GM13977 (cell line): ENCODE results near the gene PARD3.

Source experiments
- DNase-seq: peaks from one replicate; pipeline ENCODE4 v3.0.0; 2012; ENCODE audit warnings: low spot score
- CTCF ChIP-seq: IDR thresholded peaks from 2 replicates; pipeline ENCODE4 v1.5.1; 2012; ENCODE audit warnings: mild to moderate bottlenecking, control low read depth; ENCODE audit not compliant: insufficient read depth; ENCODE audit errors: extremely low read depth, missing control alignments
- in situ Hi-C: fragments of 300-500 bp; cut with MboI; formaldehyde crosslinking; loops from one replicate; pipeline ENCODE4 v1.12.0; 2022; ENCODE audit warnings: low sequenced_read_pairs, low pct_unique_long_range_greater_than_20kb, mixed read lengths, inconsistent platforms; ENCODE audit not compliant: unreplicated experiment

Gene PARD3

DNA sequence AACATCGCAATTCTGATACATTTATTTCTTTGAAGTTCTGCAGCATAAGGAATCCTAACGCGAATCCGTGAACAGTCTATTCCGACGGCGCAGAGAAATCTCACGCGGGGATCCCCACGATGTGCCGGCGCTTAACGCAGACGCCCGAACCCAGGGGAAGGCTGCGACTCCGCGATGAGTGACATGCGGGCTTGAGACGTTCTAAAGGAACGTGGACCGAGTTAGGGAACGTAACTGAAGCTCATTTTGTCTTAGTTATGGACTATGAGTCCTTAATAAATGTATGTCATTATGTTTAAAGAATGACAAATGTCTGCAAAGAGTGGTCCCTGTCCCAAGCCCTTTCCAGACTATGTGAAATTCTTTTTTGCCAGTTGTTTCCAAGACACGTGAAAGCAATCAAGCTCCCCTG lies 995 bp upstream of the PARD3 start:
- DNase-seq = no peak
- no peak for TF ChIP-seq CTCF
- in situ Hi-C loops = no loop called here

- no peak for TF ChIP-seq CTCF
- DNase-seq = no peak
- in situ Hi-C loops = no loop called here
Observed at GRCh38 chr10:34814913-34815184, 247 bp downstream of the PARD3 start.

GRCh38 chr10:34814223-34814912 lies 728 bp downstream of the PARD3 start:
- peak; percentile 77 for DNase-seq
- in situ Hi-C loops = no loop called here
- no peak for TF ChIP-seq CTCF

DNA sequence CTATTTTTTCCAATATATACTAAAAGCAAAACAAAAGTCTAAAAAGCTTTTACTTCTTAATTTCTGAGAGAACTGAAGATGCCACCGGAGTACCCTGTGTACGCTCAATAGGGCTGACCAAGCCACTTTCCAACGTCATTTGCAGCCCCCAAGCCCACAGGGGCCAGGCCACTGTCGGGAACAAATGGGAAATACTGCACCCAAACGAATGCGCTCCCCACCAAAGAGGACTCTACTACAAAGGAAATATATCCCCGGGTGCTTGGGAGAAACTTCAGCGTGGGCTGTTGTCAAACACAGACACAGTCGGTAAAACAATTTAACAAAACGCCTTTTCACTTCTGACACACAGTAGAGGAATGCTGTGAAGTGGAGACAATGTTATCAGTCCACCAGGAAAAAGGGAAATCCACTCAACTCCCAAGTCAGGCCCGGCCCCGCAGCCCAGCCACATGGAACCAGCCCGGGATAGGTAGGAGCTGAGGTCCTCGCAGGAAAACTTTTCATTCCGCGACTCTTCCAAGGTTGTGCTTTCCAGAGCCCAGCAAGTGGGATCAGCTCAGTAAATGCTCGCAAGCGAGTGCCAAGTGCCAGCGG lies 1.4 kb downstream of the PARD3 start:
- TF ChIP-seq CTCF = no peak
- in situ Hi-C loops = no loop called here
- no peak for DNase-seq

GRCh38 chr10:34812771-34813170 lies 2.3 kb downstream of the PARD3 start:
- no peak for TF ChIP-seq CTCF
- in situ Hi-C loops = no loop called here
- DNase-seq = no peak

DNA sequence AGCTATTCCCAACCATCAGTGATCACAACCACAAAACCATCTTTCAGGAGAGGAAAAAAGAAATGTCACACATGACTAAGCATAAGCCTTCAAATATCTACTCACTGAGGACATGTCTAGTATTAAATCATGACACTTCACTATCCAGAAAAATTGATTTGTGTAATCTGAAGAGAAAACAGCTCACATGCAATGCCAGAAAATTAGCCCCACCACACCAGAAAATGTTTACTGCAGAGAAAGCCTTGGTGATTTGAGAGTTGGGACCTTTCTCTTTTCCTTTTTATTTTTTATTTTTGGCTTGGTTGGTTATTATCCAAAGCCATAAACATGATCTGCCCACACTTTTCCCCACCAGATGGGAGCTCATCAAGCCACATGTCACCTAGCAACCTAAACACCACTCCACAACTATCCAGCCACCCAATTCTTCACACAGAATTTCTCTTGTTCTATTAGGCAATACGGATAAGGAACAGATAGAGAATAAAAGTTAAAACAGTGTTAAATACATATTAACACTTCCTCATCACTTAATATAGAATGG lies 3.1 kb downstream of the PARD3 start:
- no peak for TF ChIP-seq CTCF
- no peak for DNase-seq
- in situ Hi-C loops = no loop called here
